GM23338 (cell line): Measurements from ENCODE around the gene DEXI.

ENCODE experiments used
- EZH2 ChIP-seq: fragments of 200-600 bp; sonication (generic); IDR thresholded peaks from one replicate; pipeline ENCODE4 v1.8.0; 2017; ENCODE audit warnings: antibody characterized with exemption, mild to moderate bottlenecking, low read depth; ENCODE audit not compliant: unreplicated experiment
- EZH2phosphoT487 ChIP-seq: fragments of 200-600 bp; sonication (generic); IDR thresholded peaks from one replicate; pipeline ENCODE4 v1.8.1; 2018; ENCODE audit warnings: antibody characterized with exemption; ENCODE audit not compliant: unreplicated experiment
- TF ChIP-seq, protein P1 (sequence below), 2 experiments: fragments of 200-600 bp in 1 of 2; sonication (generic) in 1 of 2; conservative IDR thresholded peaks; 2 replicates each; pipeline versions ENCODE4 v1.5.1 to v1.6.1; 2016 to 2017; ENCODE audit warnings: antibody characterized with exemption in 2 of 2, low read depth in 2 of 2, mild to moderate bottlenecking in 2 of 2, moderate library complexity in 1 of 2

DNA sequence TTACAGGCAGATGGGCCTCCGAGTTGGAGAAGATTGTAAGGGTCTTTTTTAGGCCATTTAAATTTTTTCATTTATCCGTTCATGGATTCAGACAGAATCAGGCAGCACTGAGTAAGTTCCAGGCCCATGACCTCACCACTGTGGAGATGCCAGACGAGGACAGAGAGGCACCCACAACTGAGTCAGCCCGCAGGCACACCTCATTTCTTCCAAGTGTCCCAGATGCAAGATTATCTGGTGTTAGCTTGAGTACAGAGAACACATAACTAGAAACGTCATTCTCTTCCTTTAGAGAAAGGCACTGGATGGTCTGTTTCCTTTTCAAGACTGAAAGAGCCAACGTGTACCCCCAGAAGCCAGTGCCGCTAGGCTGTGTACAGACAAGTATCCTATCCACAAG lies 19.0 kb upstream of the DEXI start:
- TF ChIP-seq EZH2: no peak
- TF ChIP-seq, protein P1, sequence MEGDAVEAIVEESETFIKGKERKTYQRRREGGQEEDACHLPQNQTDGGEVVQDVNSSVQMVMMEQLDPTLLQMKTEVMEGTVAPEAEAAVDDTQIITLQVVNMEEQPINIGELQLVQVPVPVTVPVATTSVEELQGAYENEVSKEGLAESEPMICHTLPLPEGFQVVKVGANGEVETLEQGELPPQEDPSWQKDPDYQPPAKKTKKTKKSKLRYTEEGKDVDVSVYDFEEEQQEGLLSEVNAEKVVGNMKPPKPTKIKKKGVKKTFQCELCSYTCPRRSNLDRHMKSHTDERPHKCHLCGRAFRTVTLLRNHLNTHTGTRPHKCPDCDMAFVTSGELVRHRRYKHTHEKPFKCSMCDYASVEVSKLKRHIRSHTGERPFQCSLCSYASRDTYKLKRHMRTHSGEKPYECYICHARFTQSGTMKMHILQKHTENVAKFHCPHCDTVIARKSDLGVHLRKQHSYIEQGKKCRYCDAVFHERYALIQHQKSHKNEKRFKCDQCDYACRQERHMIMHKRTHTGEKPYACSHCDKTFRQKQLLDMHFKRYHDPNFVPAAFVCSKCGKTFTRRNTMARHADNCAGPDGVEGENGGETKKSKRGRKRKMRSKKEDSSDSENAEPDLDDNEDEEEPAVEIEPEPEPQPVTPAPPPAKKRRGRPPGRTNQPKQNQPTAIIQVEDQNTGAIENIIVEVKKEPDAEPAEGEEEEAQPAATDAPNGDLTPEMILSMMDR (conservative IDR thresholded peaks at IDR 0.05; ENCODE audit: low read depth in 2 of 2): no peak
- TF ChIP-seq EZH2phosphoT487: no peak
